HFFc6 (cell line): Measurements from ENCODE around the gene NRG2. TPM values are rescaled to one million over a fixed set of nuclear protein-coding genes. Genes with fewer than 3 reads are reported as not detected.

Experiments used
- DNase-seq: peaks from one replicate; pipeline ENCODE4 v3.0.0-alpha.2; 2018
- H3K27ac Mint-ChIP-seq: 2 replicates; pipeline ENCODE4 v1.8.0; 2020; ENCODE audit warnings: mild to moderate bottlenecking, mixed read lengths
- H3K27me3 Mint-ChIP-seq: 2 replicates; pipeline ENCODE4 v1.8.0; 2021; ENCODE audit warnings: mild to moderate bottlenecking, moderate library complexity, mixed read lengths; ENCODE audit not compliant: insufficient read depth
- H3K36me3 Mint-ChIP-seq: 2 replicates; pipeline ENCODE4 v1.8.0; 2021; ENCODE audit warnings: low read depth, mixed read lengths
- H3K4me1 Mint-ChIP-seq: 2 replicates; pipeline ENCODE4 v1.8.0; 2020; ENCODE audit warnings: low read depth, mixed read lengths
- H3K4me3 Mint-ChIP-seq: 2 replicates; pipeline ENCODE4 v1.8.0; 2020; ENCODE audit warnings: mild to moderate bottlenecking, moderate library complexity, mixed read lengths
- H3K9me3 Mint-ChIP-seq: 2 replicates; pipeline ENCODE4 v1.8.0; 2020; ENCODE audit warnings: mild to moderate bottlenecking, mixed read lengths
- total RNA-seq, 6 experiments: library from RNA; stranded (reverse); fragmentation: NEBNext Ultra II Directional; extraction: Animal tissue kit (Norgen Biotek cat#: 25700); gene quantifications; 2 replicates in 1 of 6; 3 replicates in 5 of 6; pipeline ENCODE4 v1.2.3, GENCODE V29; 2021
- TF ChIP-seq, protein P1 (sequence below): fragments of 200-600 bp; sonication (generic); IDR thresholded peaks from 2 replicates; pipeline ENCODE4 v1.5.0; 2021; ENCODE audit warnings: antibody characterized with exemption, mild to moderate bottlenecking

The NRG2 gene
- total RNA-seq, 6 experiments from 2014 or later = 0.11 to 0.35 (median 0.19) TPM; not detected in 1

DNA sequence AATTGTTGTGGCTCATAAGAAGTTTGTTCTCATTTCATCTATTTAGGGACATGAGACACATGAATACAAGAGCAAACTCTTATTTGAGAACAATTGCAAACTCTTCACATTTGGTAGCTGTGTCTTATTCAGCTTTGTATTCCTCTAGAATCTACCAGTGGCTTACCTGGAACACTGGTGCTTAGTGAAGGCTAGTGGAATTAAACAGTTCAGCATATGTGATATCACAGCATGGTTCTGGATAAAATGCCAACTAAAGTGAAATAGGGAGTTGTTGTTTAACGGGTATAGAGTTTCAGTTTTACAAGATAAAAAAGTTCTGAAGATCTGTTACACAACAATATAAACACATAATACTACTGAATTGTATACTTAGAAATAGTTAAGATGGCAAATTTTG is 48.9 kb downstream of the NRG2 start:
- TF ChIP-seq, protein P1, sequence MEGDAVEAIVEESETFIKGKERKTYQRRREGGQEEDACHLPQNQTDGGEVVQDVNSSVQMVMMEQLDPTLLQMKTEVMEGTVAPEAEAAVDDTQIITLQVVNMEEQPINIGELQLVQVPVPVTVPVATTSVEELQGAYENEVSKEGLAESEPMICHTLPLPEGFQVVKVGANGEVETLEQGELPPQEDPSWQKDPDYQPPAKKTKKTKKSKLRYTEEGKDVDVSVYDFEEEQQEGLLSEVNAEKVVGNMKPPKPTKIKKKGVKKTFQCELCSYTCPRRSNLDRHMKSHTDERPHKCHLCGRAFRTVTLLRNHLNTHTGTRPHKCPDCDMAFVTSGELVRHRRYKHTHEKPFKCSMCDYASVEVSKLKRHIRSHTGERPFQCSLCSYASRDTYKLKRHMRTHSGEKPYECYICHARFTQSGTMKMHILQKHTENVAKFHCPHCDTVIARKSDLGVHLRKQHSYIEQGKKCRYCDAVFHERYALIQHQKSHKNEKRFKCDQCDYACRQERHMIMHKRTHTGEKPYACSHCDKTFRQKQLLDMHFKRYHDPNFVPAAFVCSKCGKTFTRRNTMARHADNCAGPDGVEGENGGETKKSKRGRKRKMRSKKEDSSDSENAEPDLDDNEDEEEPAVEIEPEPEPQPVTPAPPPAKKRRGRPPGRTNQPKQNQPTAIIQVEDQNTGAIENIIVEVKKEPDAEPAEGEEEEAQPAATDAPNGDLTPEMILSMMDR = no peak
- Mint-ChIP-seq H3K27ac (no peak overlapping the region), H3K4me3 (no peak overlapping the region), H3K27me3 (peaks cover 28% of the 10 kb centered on the region), H3K9me3 (no peaks in the 10 kb centered on the region), H3K36me3 (no peaks in the 10 kb centered on the region), H3K4me1 (no peaks in the 10 kb centered on the region)
- no peak for DNase-seq

DNA sequence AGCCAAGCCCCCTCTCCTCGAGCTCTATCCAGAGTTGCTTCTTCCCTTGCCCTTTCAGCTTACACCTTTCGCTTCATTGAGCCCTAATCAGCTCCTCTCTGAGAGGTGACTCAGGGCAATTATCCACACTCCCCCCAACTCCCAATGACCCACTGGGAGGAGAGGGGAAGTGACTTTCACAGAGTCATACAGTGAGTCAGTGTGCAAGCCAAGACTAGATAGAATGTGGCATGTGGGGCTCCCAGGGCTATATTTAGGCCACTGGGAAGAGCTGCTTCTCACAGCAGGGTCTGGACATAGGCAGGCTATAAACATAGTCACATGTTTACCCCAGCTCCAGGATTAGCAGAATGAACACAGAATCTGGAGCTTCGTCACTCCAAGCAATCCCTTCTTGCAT is 57.4 kb downstream of the NRG2 start:
- Mint-ChIP-seq H3K27me3 (peaks cover 16% of the 10 kb centered on the region), H3K4me1 (peaks cover 38% of the 10 kb centered on the region), H3K36me3 (no peaks in the 10 kb centered on the region), H3K9me3 (no peaks in the 10 kb centered on the region), H3K4me3 (peak overlapping the region; percentile 70), H3K27ac (peak overlapping the region; percentile 92)
- TF ChIP-seq, protein P1 = no peak
- peak; percentile 93 for DNase-seq

DNA sequence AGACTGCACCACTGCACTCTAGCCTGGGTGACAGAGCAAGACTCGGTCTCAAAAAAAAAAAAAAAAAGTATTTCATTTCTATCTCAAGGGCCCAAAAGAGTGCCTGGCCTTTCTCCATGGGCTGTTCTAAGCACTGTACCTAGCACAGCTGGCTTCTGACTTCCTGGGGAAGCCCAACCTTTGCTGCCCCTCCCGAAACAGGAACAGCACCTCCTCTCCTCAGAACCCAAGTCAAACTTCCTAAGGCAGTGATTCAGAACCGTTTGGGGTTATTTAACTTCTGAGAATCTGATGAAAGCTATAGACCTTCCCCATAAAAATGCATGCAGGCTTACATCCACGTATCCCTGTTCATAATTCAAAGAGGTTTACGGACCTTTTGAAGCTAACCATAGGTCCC is 57.8 kb downstream of the NRG2 start:
- H3K9me3 Mint-ChIP-seq = no peaks in the 10 kb centered on the region

DNA sequence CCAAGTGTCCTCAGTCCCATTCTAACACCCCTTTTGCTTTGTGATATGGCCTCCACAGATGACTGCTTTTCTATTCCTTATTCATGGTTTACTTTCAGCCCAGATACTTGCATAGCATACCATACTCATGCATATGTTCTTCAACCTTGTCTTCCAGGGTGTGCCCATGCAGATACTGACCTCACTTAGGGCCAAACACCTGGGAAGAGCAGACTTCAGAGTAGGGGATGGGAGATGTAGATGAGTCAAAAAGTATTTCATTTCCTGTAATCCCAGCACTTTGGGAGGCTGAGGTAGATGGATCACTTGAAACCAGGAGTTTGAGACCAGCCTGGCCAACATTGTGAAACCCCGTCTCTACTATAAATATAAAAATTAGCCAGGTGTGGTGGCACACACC is 58.3 kb downstream of the NRG2 start:
- peaks cover 25% of the 10 kb centered on the region for H3K27me3 Mint-ChIP-seq
- H3K4me1 Mint-ChIP-seq = peaks cover 38% of the 10 kb centered on the region
- no peaks in the 10 kb centered on the region for H3K9me3 Mint-ChIP-seq
- H3K36me3 Mint-ChIP-seq = no peaks in the 10 kb centered on the region
- no peak overlapping the region for H3K4me3 Mint-ChIP-seq
- H3K27ac Mint-ChIP-seq = no peak overlapping the region
- TF ChIP-seq, protein P1 = no peak
- no peak for DNase-seq

More for the DNA sequence above, 57.8 kb downstream of the NRG2 start:
- no peaks in the 10 kb centered on the region for H3K36me3 Mint-ChIP-seq
- TF ChIP-seq, protein P1 = no peak
- H3K27ac Mint-ChIP-seq = peak overlapping the region; percentile 92
- DNase-seq = no peak
- peaks cover 38% of the 10 kb centered on the region for H3K4me1 Mint-ChIP-seq
- peaks cover 20% of the 10 kb centered on the region for H3K27me3 Mint-ChIP-seq
- H3K4me3 Mint-ChIP-seq = peak overlapping the region; percentile 70

DNA sequence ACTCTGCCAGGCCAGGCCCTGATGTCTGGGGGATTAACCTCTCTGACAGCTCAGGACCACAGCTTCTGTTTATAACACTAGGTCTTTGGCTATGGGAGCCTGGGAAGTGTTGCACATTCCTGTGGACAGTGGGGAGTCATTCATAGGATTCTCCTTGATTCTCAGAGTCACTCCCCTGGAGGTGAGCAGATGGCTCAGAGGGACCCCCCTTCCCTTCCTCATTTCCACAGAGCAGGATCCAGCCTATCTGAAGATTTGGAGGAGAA is 60.2 kb downstream of the NRG2 start:
- DNase-seq = peak; percentile 34
- Mint-ChIP-seq H3K4me3 (no peak overlapping the region), H3K36me3 (no peaks in the 10 kb centered on the region), H3K4me1 (peaks cover 38% of the 10 kb centered on the region), H3K27ac (peak overlapping the region; percentile 27; the same call in 1 of the 2 replicates), H3K9me3 (no peaks in the 10 kb centered on the region), H3K27me3 (peaks cover 32% of the 10 kb centered on the region)
- TF ChIP-seq, protein P1 = no peak
